OCI-LY1 (cell line): ENCODE measurements around the gene SIM2.

ENCODE experiments used
- H2AFZ ChIP-seq: fragments of 200-600 bp; sonication (generic), shearing (Covaris generic); 2 replicates; pipeline ENCODE4 v1.6.0; 2014; ENCODE audit warnings: antibody characterized with exemption, mild to moderate bottlenecking, low read length
- H3F3A ChIP-seq: fragments of 200-600 bp; sonication (generic), shearing (Covaris generic); 2 replicates; pipeline ENCODE4 v1.6.0; 2014; ENCODE audit warnings: mild to moderate bottlenecking, antibody characterized with exemption, low read length, moderate library complexity; ENCODE audit not compliant: insufficient read depth
- H3K27ac ChIP-seq: fragments of 200-600 bp; sonication (generic); 2 replicates; pipeline ENCODE4 v1.5.1; 2014; ENCODE audit warnings: low read length, mixed run types, mild to moderate bottlenecking, low read depth; ENCODE audit not compliant: poor library complexity, severe bottlenecking
- H3K27me3 ChIP-seq: fragments of 200-600 bp; sonication (generic); 2 replicates; pipeline ENCODE4 v1.6.0; 2014; ENCODE audit warnings: antibody characterized with exemption, mild to moderate bottlenecking, low read length, moderate library complexity; ENCODE audit not compliant: insufficient read depth
- H3K36me3 ChIP-seq: fragments of 200-600 bp; sonication (generic); 2 replicates; pipeline ENCODE4 v1.6.1; 2014; ENCODE audit warnings: mild to moderate bottlenecking, antibody characterized with exemption, low read length, moderate library complexity, mixed read lengths; ENCODE audit not compliant: insufficient read depth
- H3K4me1 ChIP-seq: fragments of 200-600 bp; sonication (generic); 2 replicates; pipeline ENCODE4 v1.5.1; 2014; ENCODE audit warnings: mild to moderate bottlenecking, low read length, moderate library complexity; ENCODE audit not compliant: insufficient read depth, severe bottlenecking
- H3K4me2 ChIP-seq: fragments of 200-600 bp; sonication (generic), shearing (Covaris generic); 2 replicates; pipeline ENCODE4 v1.6.1; 2014; ENCODE audit warnings: low read length
- H3K4me3 ChIP-seq: fragments of 200-600 bp; sonication (generic); 2 replicates; pipeline ENCODE4 v1.5.1; 2014; ENCODE audit warnings: low read length, low read depth, mild to moderate bottlenecking, mixed read lengths; ENCODE audit not compliant: poor library complexity, severe bottlenecking
- H3K79me2 ChIP-seq: fragments of 200-600 bp; shearing (Covaris generic); 2 replicates; pipeline ENCODE4 v1.6.1; 2016; ENCODE audit warnings: mixed run types, low read length, mixed read lengths; ENCODE audit not compliant: insufficient read depth
- H3K9ac ChIP-seq: fragments of 200-600 bp; sonication (generic), shearing (Covaris generic); 2 replicates; pipeline ENCODE4 v1.6.1; 2014; ENCODE audit warnings: mild to moderate bottlenecking, low read length, mixed read lengths
- H3K9me2 ChIP-seq: fragments of 200-600 bp; sonication (generic), shearing (Covaris generic); 2 replicates; pipeline ENCODE4 v1.6.1; 2014; ENCODE audit warnings: low read depth, mild to moderate bottlenecking, low read length, mixed read lengths
- H3K9me3 ChIP-seq: fragments of 200-600 bp; shearing (Covaris generic); 2 replicates; pipeline ENCODE4 v1.6.1; 2014; ENCODE audit warnings: low read length, mixed read lengths
- H4K20me1 ChIP-seq: fragments of 200-600 bp; sonication (generic), shearing (Covaris generic); 2 replicates; pipeline ENCODE4 v1.6.0; 2016; ENCODE audit warnings: mild to moderate bottlenecking, low read length; ENCODE audit not compliant: insufficient read depth
- CTCF ChIP-seq: fragments of 200-600 bp; sonication (generic), shearing (Covaris generic); IDR thresholded peaks from 2 replicates; pipeline ENCODE4 v1.5.1; 2017; ENCODE audit warnings: mild to moderate bottlenecking, antibody characterized with exemption, low read length, moderate library complexity, mixed read lengths
- EZH2 ChIP-seq: fragments of 200-600 bp; sonication (generic), shearing (Covaris generic); IDR thresholded peaks from 2 replicates; pipeline ENCODE4 v1.8.0; 2017; ENCODE audit warnings: borderline replicate concordance, mixed run types, mild to moderate bottlenecking, antibody characterized with exemption, low read length, moderate library complexity, mixed read lengths

SIM2 gene

DNA sequence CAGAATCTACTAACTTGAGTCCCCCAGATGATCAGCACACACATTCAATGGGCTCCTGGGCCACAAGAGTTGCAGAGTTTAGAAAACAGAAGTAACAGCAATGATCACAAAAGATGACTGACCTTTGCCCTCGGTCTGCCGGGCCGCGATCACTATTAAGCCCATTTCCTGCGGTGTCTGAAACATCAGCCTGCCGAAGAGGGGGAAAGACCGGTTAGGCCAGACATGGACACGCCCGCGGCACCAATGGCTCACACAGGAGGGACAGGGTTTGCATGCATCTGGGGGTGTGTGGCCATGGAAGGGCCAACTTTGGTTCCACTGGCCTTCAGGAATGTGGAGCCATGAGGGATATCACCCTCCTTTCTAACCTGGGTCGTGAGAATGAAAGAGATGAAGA lies 68.2 kb downstream of the SIM2 start:
- Histone ChIP-seq H3K27ac (no peak overlapping the region), H3K4me1 (no peaks in the 10 kb centered on the region), H3K9ac (no peak overlapping the region), H2AFZ (no peak overlapping the region), H3F3A (no peaks in the 10 kb centered on the region), H3K27me3 (no peaks in the 10 kb centered on the region), H3K79me2 (no peaks in the 10 kb centered on the region), H3K36me3 (no peaks in the 10 kb centered on the region), H3K9me3 (no peaks in the 10 kb centered on the region), H3K4me2 (no peak overlapping the region), H3K4me3 (no peak overlapping the region), H3K9me2 (no peaks in the 10 kb centered on the region), H4K20me1 (no peaks in the 10 kb centered on the region)
- no peak for TF ChIP-seq CTCF
- TF ChIP-seq EZH2, result no peak

GRCh38 chr21:36768496-36768895 lies 69.6 kb downstream of the SIM2 start:
- Histone ChIP-seq H3K9ac (no peak overlapping the region), H4K20me1 (no peaks in the 10 kb centered on the region), H3K27me3 (no peaks in the 10 kb centered on the region), H3K9me3 (no peaks in the 10 kb centered on the region), H3K4me1 (no peaks in the 10 kb centered on the region), H3K9me2 (no peaks in the 10 kb centered on the region), H3K27ac (no peak overlapping the region), H3F3A (no peaks in the 10 kb centered on the region), H3K36me3 (no peaks in the 10 kb centered on the region), H3K4me3 (no peak overlapping the region), H3K79me2 (no peaks in the 10 kb centered on the region), H2AFZ (no peak overlapping the region), H3K4me2 (no peak overlapping the region)
- no peak for TF ChIP-seq EZH2
- no peak for TF ChIP-seq CTCF

DNA sequence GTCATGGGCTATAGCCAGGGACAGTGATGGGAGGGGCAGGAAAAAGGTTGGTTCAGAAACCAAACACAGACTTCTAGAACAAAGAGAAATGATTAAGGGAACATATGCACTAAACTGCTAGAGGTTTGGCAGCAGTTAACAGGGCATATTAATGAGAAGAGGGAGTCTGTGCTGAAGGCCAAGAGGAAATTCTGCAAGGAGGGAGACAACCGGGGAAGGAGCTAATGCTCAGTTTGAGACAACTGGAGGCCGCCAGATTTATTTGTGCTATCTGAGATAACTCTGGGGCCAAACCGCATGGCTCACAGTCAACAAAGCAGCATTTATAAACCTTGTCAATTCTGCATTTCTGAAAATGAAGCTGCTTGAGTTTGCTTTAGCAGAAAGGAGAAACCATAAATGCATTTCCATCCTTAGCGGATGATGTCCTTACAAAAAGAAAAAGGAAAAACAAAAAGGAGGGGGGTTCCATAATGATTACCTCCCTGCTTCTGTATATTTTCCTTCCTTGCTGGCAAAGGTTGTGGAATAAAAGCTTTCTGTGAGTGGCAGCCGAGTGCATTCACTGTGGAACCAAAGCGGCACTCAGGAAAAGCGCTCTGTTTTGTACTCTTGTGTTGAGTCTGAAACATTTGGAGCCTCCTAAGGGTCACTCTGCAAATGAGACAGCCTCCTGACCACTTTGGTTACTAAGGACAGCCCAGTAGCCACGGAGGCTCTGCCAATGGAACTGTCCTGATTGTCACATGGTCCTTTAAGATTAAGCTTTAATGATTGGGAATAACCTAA lies 70.3 kb downstream of the SIM2 start:
- H3K9me3 ChIP-seq, result no peaks in the 10 kb centered on the region
- no peak overlapping the region for H3K27ac ChIP-seq
- H3K4me2 ChIP-seq, result no peak overlapping the region

More for the DNA sequence above, 70.3 kb downstream of the SIM2 start:
- Histone ChIP-seq H3K27me3 (no peaks in the 10 kb centered on the region), H3F3A (no peaks in the 10 kb centered on the region), H3K4me1 (no peaks in the 10 kb centered on the region), H2AFZ (no peak overlapping the region), H3K4me3 (no peak overlapping the region), H4K20me1 (no peaks in the 10 kb centered on the region), H3K9ac (no peak overlapping the region), H3K9me2 (no peaks in the 10 kb centered on the region), H3K36me3 (no peaks in the 10 kb centered on the region), H3K79me2 (no peaks in the 10 kb centered on the region)
- TF ChIP-seq CTCF (no peak), EZH2 (no peak)
